ENCODE data around the gene MTERF4. TPM values are rescaled to one million over a fixed set of nuclear protein-coding genes. Genes with fewer than 3 reads are reported as not detected.

MTERF4 gene
- total and polyA plus RNA-seq, 11 donors = 16.4 to 29.1 (median 23.0) TPM

GRCh38 chr2:241067501-241068135 lies 34.5 kb downstream of the MTERF4 start:
- intact Hi-C loops (cut with DNase I) = no loop called here
- H3K27me3 ChIP-seq = no peaks in the 10 kb centered on the region
- H3K27ac ChIP-seq = no peak overlapping the region
- peaks cover 0 to 62% (median 7%) of the 10 kb centered on the region in 9 donors for H3K36me3 ChIP-seq
- WGBS, 4 donors = 92 to 97% (median 94%) methylated on average over 11 to 21 of the region's 21 CpGs
- peaks cover 0 to 9% (median 0%) of the 10 kb centered on the region in 12 donors for H3K4me1 ChIP-seq
- H3K9me3 ChIP-seq = no peaks in the 10 kb centered on the region
- no peak overlapping the region for H3K4me3 ChIP-seq
- peak in 2 of 5 donors; percentile 17 to 55 for DNase-seq
- no peak for TF ChIP-seq POLR2A (IDR thresholded peaks at IDR 0.05)
- TF ChIP-seq CTCF (IDR thresholded peaks at IDR 0.05) = no peak
- no peak for ATAC-seq

GRCh38 chr2:241066893-241067341 lies 35.2 kb downstream of the MTERF4 start:
- Histone ChIP-seq H3K27ac (no peak overlapping the region), H3K27me3 (no peaks in the 10 kb centered on the region), H3K36me3 (peaks cover 0 to 55% (median 5%) of the 10 kb centered on the region in 9 donors), H3K4me3 (no peak overlapping the region), H3K9me3 (no peaks in the 10 kb centered on the region), H3K4me1 (peaks cover 0 to 9% (median 0%) of the 10 kb centered on the region in 12 donors)
- ATAC-seq = no peak
- intact Hi-C loops (cut with DNase I) = no loop called here
- 74 to 89% (median 85%) methylated on average over 11 to 15 of the region's 15 CpGs for WGBS, 4 donors
- TF ChIP-seq CTCF (IDR thresholded peaks at IDR 0.05) (no peak), POLR2A (IDR thresholded peaks at IDR 0.05) (no peak)
- DNase-seq = peak in 2 of 5 donors; percentile 16 to 56

GRCh38 chr2:241066171-241066892 lies 35.8 kb downstream of the MTERF4 start:
- Histone ChIP-seq H3K27ac (no peak overlapping the region), H3K27me3 (no peaks in the 10 kb centered on the region), H3K9me3 (no peaks in the 10 kb centered on the region), H3K36me3 (peaks cover 0 to 50% (median 5%) of the 10 kb centered on the region in 9 donors), H3K4me1 (peaks cover 0 to 9% (median 0%) of the 10 kb centered on the region in 12 donors), H3K4me3 (no peak overlapping the region)
- TF ChIP-seq POLR2A (IDR thresholded peaks at IDR 0.05) = no peak
- WGBS, 4 donors = 89 to 92% (median 91%) methylated on average over 21 of the region's 21 CpGs
- intact Hi-C loops (cut with DNase I) = no loop called here
- ATAC-seq (no peak), DNase-seq (peak in 1 of 5 donors; percentile 53)

GRCh38 chr2:241065355-241065803 lies 36.7 kb downstream of the MTERF4 start:
- Histone ChIP-seq H3K27me3 (no peaks in the 10 kb centered on the region), H3K9me3 (no peaks in the 10 kb centered on the region), H3K27ac (no peak overlapping the region), H3K4me3 (no peak overlapping the region), H3K4me1 (peaks cover 0 to 9% (median 0%) of the 10 kb centered on the region in 12 donors), H3K36me3 (peaks cover 0 to 41% (median 5%) of the 10 kb centered on the region in 9 donors)
- 88 to 92% (median 91%) methylated on average over 18 to 27 of the region's 27 CpGs for WGBS, 4 donors
- intact Hi-C loops (cut with DNase I) = no loop called here
- DNase-seq (peak in 1 of 5 donors; percentile 63), ATAC-seq (no peak)
- TF ChIP-seq POLR2A (IDR thresholded peaks at IDR 0.05) (no peak), CTCF (IDR thresholded peaks at IDR 0.05) (no peak)
